GM23338 (cell line): ENCODE data around the gene SELENOT. TPM values are rescaled to one million over a fixed set of nuclear protein-coding genes. Genes with fewer than 3 reads are reported as not detected.

Source experiments
- ATAC-seq: fragments of 200-7000 bp; cut with Tn5 transposase; 3 replicates; pipeline ENCODE4 v1.9.1; 2020
- DNase-seq: peaks from one replicate; pipeline ENCODE4 v3.0.0-alpha.2; 2015; ENCODE audit warnings: low spot score
- H2AFZ ChIP-seq: fragments of 200-600 bp; sonication (generic); 2 replicates; pipeline ENCODE4 v1.8.0; 2016; ENCODE audit warnings: antibody characterized with exemption, mild to moderate bottlenecking, moderate library complexity
- H3F3A ChIP-seq: fragments of 200-600 bp; sonication (generic); replicated peaks from 2 replicates; pipeline ENCODE4 v1.8.0; 2017; ENCODE audit warnings: antibody characterized with exemption, mixed run types, low read depth
- H3K27ac ChIP-seq: fragments of 200-600 bp; sonication (generic); 2 replicates; pipeline ENCODE4 v1.6.1; 2016; ENCODE audit warnings: low read depth
- H3K27me3 ChIP-seq: fragments of 200-600 bp; sonication (generic); 2 replicates; pipeline ENCODE4 v1.8.0; 2016; ENCODE audit warnings: mild to moderate bottlenecking, mixed run types, moderate library complexity; ENCODE audit not compliant: insufficient read depth
- H3K36me3 ChIP-seq: fragments of 200-600 bp; sonication (generic); 2 replicates; pipeline ENCODE4 v1.8.0; 2016; ENCODE audit warnings: mild to moderate bottlenecking; ENCODE audit not compliant: insufficient read depth
- H3K4me1 ChIP-seq: fragments of 200-600 bp; sonication (generic); 2 replicates; pipeline ENCODE4 v1.8.0; 2016; ENCODE audit warnings: mild to moderate bottlenecking, moderate library complexity; ENCODE audit not compliant: insufficient read depth
- H3K4me2 ChIP-seq: fragments of 200-600 bp; sonication (generic); 2 replicates; pipeline ENCODE4 v1.7.1; 2017; ENCODE audit warnings: mixed run types
- H3K4me3 ChIP-seq: fragments of 200-600 bp; sonication (generic); 2 replicates; pipeline ENCODE4 v1.6.1; 2016; ENCODE audit warnings: mixed run types
- H3K79me2 ChIP-seq: fragments of 200-600 bp; sonication (generic); replicated peaks from 2 replicates; pipeline ENCODE4 v1.8.0; 2017; ENCODE audit warnings: mild to moderate bottlenecking; ENCODE audit not compliant: insufficient read depth
- H3K9me2 ChIP-seq: fragments of 200-600 bp; sonication (generic); 2 replicates; pipeline ENCODE4 v1.8.0; 2017; ENCODE audit not compliant: insufficient read depth
- H4K20me1 ChIP-seq: fragments of 200-600 bp; sonication (generic); replicated peaks from 2 replicates; pipeline ENCODE4 v1.8.0; 2017; ENCODE audit warnings: mild to moderate bottlenecking; ENCODE audit not compliant: insufficient read depth
- H3K27ac Mint-ChIP-seq: 2 replicates; pipeline ENCODE4 v1.8.0; 2020; ENCODE audit warnings: inconsistent platforms, mild to moderate bottlenecking, moderate library complexity, mixed read lengths
- H3K27me3 Mint-ChIP-seq: 3 replicates; pipeline ENCODE4 v1.8.0; 2022; ENCODE audit warnings: low read depth, mild to moderate bottlenecking, moderate library complexity, mixed read lengths, inconsistent platforms; ENCODE audit not compliant: insufficient read depth, poor library complexity
- H3K36me3 Mint-ChIP-seq: 3 replicates; pipeline ENCODE4 v1.8.0; 2021; ENCODE audit warnings: low read depth, mild to moderate bottlenecking, inconsistent platforms, moderate library complexity, mixed read lengths
- H3K4me1 Mint-ChIP-seq: 3 replicates; pipeline ENCODE4 v1.8.0; 2020; ENCODE audit warnings: mild to moderate bottlenecking, inconsistent platforms, mixed read lengths
- H3K4me3 Mint-ChIP-seq: 3 replicates; pipeline ENCODE4 v1.8.0; 2021; ENCODE audit warnings: moderate library complexity, mild to moderate bottlenecking, inconsistent platforms, mixed read lengths
- H3K9me3 Mint-ChIP-seq: 3 replicates; pipeline ENCODE4 v1.8.0; 2020; ENCODE audit warnings: moderate library complexity, mild to moderate bottlenecking, inconsistent platforms, mixed read lengths
- CREB1 ChIP-seq: fragments of 250-450 bp; sonication (Bioruptor Pico); IDR thresholded peaks from 2 replicates; pipeline ENCODE4 v1.5.0; 2020; ENCODE audit warnings: low read depth, mild to moderate bottlenecking, moderate library complexity
- EZH2 ChIP-seq: fragments of 200-600 bp; sonication (generic); IDR thresholded peaks from one replicate; pipeline ENCODE4 v1.8.0; 2017; ENCODE audit warnings: antibody characterized with exemption, mild to moderate bottlenecking, low read depth; ENCODE audit not compliant: unreplicated experiment
- JUNB ChIP-seq: IDR thresholded peaks from one replicate; pipeline ENCODE4 v1.6.1; 2016; ENCODE audit warnings: antibody characterized with exemption; ENCODE audit not compliant: unreplicated experiment
- STAT1 ChIP-seq: IDR thresholded peaks from one replicate; pipeline ENCODE4 v1.6.1; 2016; ENCODE audit warnings: antibody characterized with exemption; ENCODE audit not compliant: unreplicated experiment
- ZNF331 ChIP-seq: fragments of 250-450 bp; sonication (Bioruptor Pico); IDR thresholded peaks from 2 replicates; pipeline ENCODE4 v1.5.0; 2020; ENCODE audit warnings: low read depth, mild to moderate bottlenecking, moderate library complexity
- polyA plus RNA-seq: library from polyadenylated mRNA; unstranded; fragments of >200 nt; fragmentation: Nextera tagmentation; extraction: Ambion mirVana; gene quantifications from 2 replicates; pipeline ENCODE4 v1.2.1, GENCODE V29; 2016
- total RNA-seq: library from RNA; depleted of rRNA; stranded (reverse); fragments of >200 nt; shearing (Covaris generic); gene quantifications from 2 replicates; pipeline ENCODE4 v1.2.3, GENCODE V29; 2014
- TF ChIP-seq, protein P1 (sequence below), 2 experiments: fragments of 200-600 bp in 1 of 2; sonication (generic) in 1 of 2; conservative IDR thresholded peaks; 2 replicates each; pipeline versions ENCODE4 v1.5.1 to v1.6.1; 2016 to 2017; ENCODE audit warnings: antibody characterized with exemption in 2 of 2, low read depth in 2 of 2, mild to moderate bottlenecking in 2 of 2, moderate library complexity in 1 of 2

The SELENOT gene
- total and polyA plus RNA-seq, 2 experiments from 2014 or later = 56.1 to 61.3 TPM

DNA sequence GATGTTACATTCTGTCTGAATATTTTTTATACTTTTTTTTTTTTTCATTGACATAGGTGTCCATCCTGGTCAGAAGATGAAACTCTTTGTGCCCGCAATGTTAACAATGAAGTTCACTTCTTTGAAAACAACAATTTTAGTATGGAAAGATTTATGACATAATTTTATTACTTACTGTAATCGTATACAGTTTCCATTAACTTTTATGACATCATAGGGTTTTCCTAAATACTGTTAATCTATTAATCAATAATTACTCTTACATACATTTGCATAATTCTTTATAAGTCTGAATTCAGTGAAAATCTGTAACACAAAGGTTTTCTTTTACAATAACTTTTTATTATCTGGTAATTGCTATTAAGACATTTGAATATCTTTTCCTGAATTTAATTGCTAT is 38.9 kb upstream of the SELENOT start:
- H2AFZ ChIP-seq = no peak overlapping the region
- H3K4me3 ChIP-seq = no peak overlapping the region
- Mint-ChIP-seq H3K27me3 (no peaks in the 10 kb centered on the region), H3K9me3 (no peaks in the 10 kb centered on the region), H3K4me1 (no peaks in the 10 kb centered on the region), H3K27ac (no peak overlapping the region), H3K4me3 (no peak overlapping the region), H3K36me3 (peaks cover 46% of the 10 kb centered on the region; the same call in 2 of the 3 replicates)
- H3K27me3 ChIP-seq = no peaks in the 10 kb centered on the region
- H3F3A ChIP-seq = no peaks in the 10 kb centered on the region
- DNase-seq (no peak), ATAC-seq (no peak)
- no peak overlapping the region for H3K4me2 ChIP-seq
- H3K4me1 ChIP-seq = no peaks in the 10 kb centered on the region
- no peaks in the 10 kb centered on the region for H3K9me2 ChIP-seq
- H3K36me3 ChIP-seq = peaks cover 40% of the 10 kb centered on the region
- H3K79me2 ChIP-seq = peaks cover 3% of the 10 kb centered on the region
- H4K20me1 ChIP-seq = no peaks in the 10 kb centered on the region; the same call in 1 of the 2 replicates
- H3K27ac ChIP-seq = no peak overlapping the region
- TF ChIP-seq CREB1 (CRISPR knock-in tag) = no peak

DNA sequence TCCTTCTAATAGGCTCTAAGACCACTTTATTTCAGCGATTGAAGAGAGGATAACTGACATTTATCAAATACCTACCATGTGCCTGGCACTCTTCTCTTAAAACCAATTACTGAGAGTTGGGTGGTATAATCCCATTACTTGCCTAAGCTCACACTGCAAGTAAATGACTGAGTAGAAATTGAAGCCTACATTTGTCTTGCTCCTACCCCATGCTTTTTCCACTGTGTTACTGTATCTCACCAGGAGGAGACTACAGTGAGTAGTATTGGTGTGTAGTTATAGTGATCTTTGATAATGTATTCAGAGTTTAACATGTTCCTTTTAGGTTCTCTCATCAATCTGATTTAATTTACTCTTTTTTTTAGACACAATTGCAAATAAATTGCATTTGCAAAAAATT is 35.8 kb upstream of the SELENOT start:
- ATAC-seq = no peak
- no peaks in the 10 kb centered on the region for H3F3A ChIP-seq

DNA sequence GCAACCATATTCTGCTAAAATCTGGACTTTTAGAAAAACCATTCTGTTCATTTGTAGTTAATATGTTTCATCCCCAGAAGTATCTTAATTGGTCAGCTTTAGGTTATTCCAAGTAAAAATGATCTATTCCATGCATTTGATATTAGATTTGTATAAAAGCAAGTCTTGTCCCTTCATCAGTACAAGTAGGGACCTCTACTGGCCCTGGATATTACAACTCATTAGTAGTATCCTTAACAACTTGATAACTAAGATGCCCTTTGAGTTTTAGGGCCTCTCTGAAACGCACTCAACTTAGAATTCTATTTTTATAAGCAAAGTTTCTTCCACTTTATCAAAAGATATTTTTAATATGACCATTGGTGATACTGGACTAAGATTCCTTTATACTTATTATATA is 25.3 kb upstream of the SELENOT start:
- no peak overlapping the region for H3K27ac ChIP-seq
- H3K27ac Mint-ChIP-seq = no peak overlapping the region
- H2AFZ ChIP-seq = no peak overlapping the region
- no peaks in the 10 kb centered on the region for H3K27me3 ChIP-seq
- no peaks in the 10 kb centered on the region for H3K4me1 Mint-ChIP-seq
- H3K79me2 ChIP-seq = no peaks in the 10 kb centered on the region
- no peaks in the 10 kb centered on the region for H3K9me2 ChIP-seq
- H3K4me3 ChIP-seq = no peak overlapping the region
- no peaks in the 10 kb centered on the region; the same call in 1 of the 2 replicates for H3F3A ChIP-seq
- H3K36me3 ChIP-seq = peaks cover 29% of the 10 kb centered on the region; the same call in 1 of the 2 replicates
- H3K9me3 Mint-ChIP-seq = no peaks in the 10 kb centered on the region
- DNase-seq (no peak), ATAC-seq (no peak)
- no peak overlapping the region for H3K4me2 ChIP-seq
- H3K27me3 Mint-ChIP-seq = no peaks in the 10 kb centered on the region
- H3K36me3 Mint-ChIP-seq = peaks cover 46% of the 10 kb centered on the region
- no peak for TF ChIP-seq STAT1
- no peak for TF ChIP-seq ZNF331 (CRISPR knock-in tag)
- TF ChIP-seq EZH2 = no peak
- TF ChIP-seq, protein P1, sequence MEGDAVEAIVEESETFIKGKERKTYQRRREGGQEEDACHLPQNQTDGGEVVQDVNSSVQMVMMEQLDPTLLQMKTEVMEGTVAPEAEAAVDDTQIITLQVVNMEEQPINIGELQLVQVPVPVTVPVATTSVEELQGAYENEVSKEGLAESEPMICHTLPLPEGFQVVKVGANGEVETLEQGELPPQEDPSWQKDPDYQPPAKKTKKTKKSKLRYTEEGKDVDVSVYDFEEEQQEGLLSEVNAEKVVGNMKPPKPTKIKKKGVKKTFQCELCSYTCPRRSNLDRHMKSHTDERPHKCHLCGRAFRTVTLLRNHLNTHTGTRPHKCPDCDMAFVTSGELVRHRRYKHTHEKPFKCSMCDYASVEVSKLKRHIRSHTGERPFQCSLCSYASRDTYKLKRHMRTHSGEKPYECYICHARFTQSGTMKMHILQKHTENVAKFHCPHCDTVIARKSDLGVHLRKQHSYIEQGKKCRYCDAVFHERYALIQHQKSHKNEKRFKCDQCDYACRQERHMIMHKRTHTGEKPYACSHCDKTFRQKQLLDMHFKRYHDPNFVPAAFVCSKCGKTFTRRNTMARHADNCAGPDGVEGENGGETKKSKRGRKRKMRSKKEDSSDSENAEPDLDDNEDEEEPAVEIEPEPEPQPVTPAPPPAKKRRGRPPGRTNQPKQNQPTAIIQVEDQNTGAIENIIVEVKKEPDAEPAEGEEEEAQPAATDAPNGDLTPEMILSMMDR (conservative IDR thresholded peaks at IDR 0.05; ENCODE audit: low read depth in 2 of 2) = no peak; a peak in 1 of 4 replicates
- no peak overlapping the region for H3K4me3 Mint-ChIP-seq
- H4K20me1 ChIP-seq = no peaks in the 10 kb centered on the region; the same call in 1 of the 2 replicates
- H3K4me1 ChIP-seq = no peaks in the 10 kb centered on the region

More for the DNA sequence above, 35.8 kb upstream of the SELENOT start:
- no peaks in the 10 kb centered on the region for H3K4me1 ChIP-seq
- no peak overlapping the region for H3K4me2 ChIP-seq
- H3K4me3 Mint-ChIP-seq = no peak overlapping the region
- no peaks in the 10 kb centered on the region for H3K9me3 Mint-ChIP-seq
- H3K36me3 Mint-ChIP-seq = peaks cover 56% of the 10 kb centered on the region
- H3K9me2 ChIP-seq = no peaks in the 10 kb centered on the region
- H4K20me1 ChIP-seq = no peaks in the 10 kb centered on the region; the same call in 1 of the 2 replicates
- no peak overlapping the region; the same call in 1 of the 2 replicates for H3K27ac ChIP-seq
- no peak for TF ChIP-seq EZH2
- TF ChIP-seq ZNF331 (CRISPR knock-in tag) = no peak
- no peak for TF ChIP-seq JUNB
- no peak overlapping the region for H3K27ac Mint-ChIP-seq
- H3K4me3 ChIP-seq = no peak overlapping the region
- DNase-seq = no peak
- no peaks in the 10 kb centered on the region for H3K79me2 ChIP-seq
- H3K27me3 Mint-ChIP-seq = peaks cover 2% of the 10 kb centered on the region
- H3K27me3 ChIP-seq = no peaks in the 10 kb centered on the region
- H2AFZ ChIP-seq = no peak overlapping the region
- peaks cover 48% of the 10 kb centered on the region for H3K36me3 ChIP-seq
- H3K4me1 Mint-ChIP-seq = no peaks in the 10 kb centered on the region
